ENCODE results near the gene SYNDIG1. TPM values are rescaled to one million over a fixed set of nuclear protein-coding genes. Genes with fewer than 3 reads are reported as not detected.

The SYNDIG1 gene
- total RNA-seq, 2 experiments from 2014 or later, result not detected

- ChIA-PET CTCF (no interaction called here), POLR2A (no interaction called here)
- no peaks in the 10 kb centered on the region for H3K4me1 Mint-ChIP-seq (ENCODE audit: low read depth)
- DNase-seq (peak in 1 of 14 experiments; percentile 11), ATAC-seq (ENCODE audit: poor library complexity) (no peak)
- no peaks in the 10 kb centered on the region for H3K36me3 Mint-ChIP-seq (ENCODE audit: low read depth)
- no peaks in the 10 kb centered on the region for H3K4me1 ChIP-seq (ENCODE audit: insufficient read depth, low read length)
- intact Hi-C loops (cut with DNase I, micrococcal nuclease), result no loop called here
- no peak overlapping the region for H3K27ac Mint-ChIP-seq
- no peak overlapping the region for H3K4me3 ChIP-seq (ENCODE audit: low read length)
- no peak overlapping the region for H3K27ac ChIP-seq (ENCODE audit: low read depth in 1 of 2, low read length in 2 of 2)
- H3K9me3 ChIP-seq (ENCODE audit: control insufficient read depth in 1 of 2, insufficient read depth in 1 of 2, low read length in 2 of 2), result no peaks in the 10 kb centered on the region
- no peaks in the 10 kb centered on the region for H3K9me3 Mint-ChIP-seq
- H3K4me3 Mint-ChIP-seq, result no peak overlapping the region
- TF ChIP-seq CTCF (IDR thresholded peaks at IDR 0.05), result no peak
- H3K27me3 ChIP-seq (ENCODE audit: control insufficient read depth in 1 of 2, insufficient read depth in 2 of 2, low read length in 2 of 2), result no peaks in the 10 kb centered on the region
- no peaks in the 10 kb centered on the region for H3K36me3 ChIP-seq (ENCODE audit: insufficient read depth, low read length)
- no peaks in the 10 kb centered on the region for H3K27me3 Mint-ChIP-seq
Observed at GRCh38 chr20:24672886-24673677, 203.7 kb downstream of the SYNDIG1 start.

- Mint-ChIP-seq H3K27ac (no peak overlapping the region), H3K4me1 (ENCODE audit: low read depth) (no peaks in the 10 kb centered on the region), H3K27me3 (no peaks in the 10 kb centered on the region), H3K9me3 (no peaks in the 10 kb centered on the region), H3K36me3 (ENCODE audit: low read depth) (no peaks in the 10 kb centered on the region), H3K4me3 (no peak overlapping the region)
- no peak for TF ChIP-seq CTCF (IDR thresholded peaks at IDR 0.05)
- no peak overlapping the region for H3K4me3 ChIP-seq (ENCODE audit: low read length)
- CTCF ChIA-PET, result no interaction called here
- no peak overlapping the region for H3K27ac ChIP-seq (ENCODE audit: low read depth in 1 of 2, low read length in 2 of 2)
- no peaks in the 10 kb centered on the region for H3K9me3 ChIP-seq (ENCODE audit: control insufficient read depth in 1 of 2, insufficient read depth in 1 of 2, low read length in 2 of 2)
- ATAC-seq (ENCODE audit: poor library complexity) (no peak), DNase-seq (peak in 1 of 14 experiments; percentile 21)
- no peaks in the 10 kb centered on the region for H3K36me3 ChIP-seq (ENCODE audit: insufficient read depth, low read length)
- no peaks in the 10 kb centered on the region for H3K27me3 ChIP-seq (ENCODE audit: control insufficient read depth in 1 of 2, insufficient read depth in 2 of 2, low read length in 2 of 2)
- POLR2A ChIA-PET, result no interaction called here
- H3K4me1 ChIP-seq (ENCODE audit: insufficient read depth, low read length), result no peaks in the 10 kb centered on the region
- intact Hi-C loops (cut with DNase I, micrococcal nuclease), result no loop called here
Observed at GRCh38 chr20:24673678-24674570, 204.5 kb downstream of the SYNDIG1 start.

- H3K36me3 Mint-ChIP-seq (ENCODE audit: low read depth), result no peaks in the 10 kb centered on the region
- intact Hi-C loops (cut with DNase I, micrococcal nuclease), result no loop called here
- no peaks in the 10 kb centered on the region for H3K9me3 ChIP-seq (ENCODE audit: control insufficient read depth in 1 of 2, insufficient read depth in 1 of 2, low read length in 2 of 2)
- DNase-seq (peak in 1 of 14 experiments; percentile 15), ATAC-seq (ENCODE audit: poor library complexity) (no peak)
- no peak overlapping the region for H3K4me3 Mint-ChIP-seq
- no peak for TF ChIP-seq CTCF (IDR thresholded peaks at IDR 0.05)
- H3K36me3 ChIP-seq (ENCODE audit: insufficient read depth, low read length), result no peaks in the 10 kb centered on the region
- no peaks in the 10 kb centered on the region for H3K4me1 ChIP-seq (ENCODE audit: insufficient read depth, low read length)
- H3K27ac ChIP-seq (ENCODE audit: low read depth in 1 of 2, low read length in 2 of 2), result no peak overlapping the region
- H3K27me3 ChIP-seq (ENCODE audit: control insufficient read depth in 1 of 2, insufficient read depth in 2 of 2, low read length in 2 of 2), result no peaks in the 10 kb centered on the region
- CTCF ChIA-PET, result no interaction called here
- no peak overlapping the region for H3K27ac Mint-ChIP-seq
- POLR2A ChIA-PET, result no interaction called here
- no peak overlapping the region for H3K4me3 ChIP-seq (ENCODE audit: low read length)
- H3K9me3 Mint-ChIP-seq, result no peaks in the 10 kb centered on the region
- H3K27me3 Mint-ChIP-seq, result no peaks in the 10 kb centered on the region
- H3K4me1 Mint-ChIP-seq (ENCODE audit: low read depth), result no peaks in the 10 kb centered on the region
Observed at GRCh38 chr20:24674921-24675605, 205.6 kb downstream of the SYNDIG1 start.
